Stimulated activated naive CD4-positive, alpha-beta T cell treated with Interleukin-2 at 50 U/mL for 16 hours (primary cell): ENCODE data around the gene RUNX2.

ENCODE experiments used
- DNase-seq: peaks from one replicate; lab custom pipeline; 2025; lab: John Stamatoyannopoulos, UW

The RUNX2 gene

GRCh38 chr6:45675634-45676033 is 347.5 kb downstream of the RUNX2 start:
- no peak for DNase-seq

GRCh38 chr6:45676380-45676779 is 348.2 kb downstream of the RUNX2 start:
- DNase-seq: no peak

- DNase-seq: no peak
Measured at GRCh38 chr6:45677381-45678284, 349.5 kb downstream of the RUNX2 start.

- no peak for DNase-seq
Measured at GRCh38 chr6:45678285-45678607, 350.1 kb downstream of the RUNX2 start.

GRCh38 chr6:45679163-45679562 is 351.0 kb downstream of the RUNX2 start:
- DNase-seq: no peak

- DNase-seq: no peak
Measured at GRCh38 chr6:45679631-45680030, 351.5 kb downstream of the RUNX2 start.

- peak; percentile 47 for DNase-seq
Measured at GRCh38 chr6:45681860-45682511, 353.9 kb downstream of the RUNX2 start.

GRCh38 chr6:45684476-45684875 is 356.3 kb downstream of the RUNX2 start:
- DNase-seq: no peak

GRCh38 chr6:45685076-45685475 is 356.9 kb downstream of the RUNX2 start:
- DNase-seq: no peak

GRCh38 chr6:45686841-45687569 is 358.9 kb downstream of the RUNX2 start:
- DNase-seq: no peak

GRCh38 chr6:45687570-45687969 is 359.4 kb downstream of the RUNX2 start:
- no peak for DNase-seq

- DNase-seq: no peak
Measured at GRCh38 chr6:45688180-45688579, 360.1 kb downstream of the RUNX2 start.

GRCh38 chr6:45689926-45690615 is 361.9 kb downstream of the RUNX2 start:
- DNase-seq: no peak

- DNase-seq: no peak
Measured at GRCh38 chr6:45690846-45691245, 362.7 kb downstream of the RUNX2 start.

GRCh38 chr6:45691426-45691825 is 363.3 kb downstream of the RUNX2 start:
- no peak for DNase-seq

- no peak for DNase-seq
Measured at GRCh38 chr6:45692021-45692420, 363.9 kb downstream of the RUNX2 start.

- no peak for DNase-seq
Measured at GRCh38 chr6:45696738-45697137, 368.6 kb downstream of the RUNX2 start.

- DNase-seq: no peak
Measured at GRCh38 chr6:45697605-45698004, 369.5 kb downstream of the RUNX2 start.

GRCh38 chr6:45698046-45698445 is 369.9 kb downstream of the RUNX2 start:
- DNase-seq: no peak

- no peak for DNase-seq
Measured at GRCh38 chr6:45699663-45700062, 371.5 kb downstream of the RUNX2 start.

- DNase-seq: no peak
Measured at GRCh38 chr6:45702849-45703739, 375.0 kb downstream of the RUNX2 start.
